Heart left ventricle (tissue), 13 donors: Measurements from ENCODE around the gene IL17REL.

Experiments used
- POLR2A ChIP-seq, 2 donors: fragments of 450-650 bp; IDR thresholded peaks; one replicate each; pipeline ENCODE4 v1.6.1; 2017; ENCODE audit warnings: antibody characterized with exemption in 2 of 2, mild to moderate bottlenecking in 2 of 2, moderate library complexity in 2 of 2
- TF ChIP-seq, protein P1 (sequence below), 12 donors: fragments of 200-600 bp; sonication (generic) in 4 of 12; IDR thresholded peaks; one replicate each; pipeline versions ENCODE4 v1.5.0 to v1.8.0; 2018 to 2022; ENCODE audit warnings: antibody characterized with exemption in 12 of 12, mild to moderate bottlenecking in 5 of 12
- donor health status: ischemic (EF 13 %, LVEDD 7.1; RV severe dilation, severe dysfunction).
- donor health status: DM: no; HTN: yes; CAD: no.
- donor health status: DM: no; HTN: no; CAD: no.
- donor health status: ischemic (EF 25% LVEDD 6.9; RV normal size, moderate dysfunction).
- donor health status: ischemic (EF 25% LVEDD 5.7; RV mildly dilated, moderate dysfunction).
- donor health status: ischemic (EF 35%, LVEDD 5.7; RV mildly dilated, moderate dysfunction).
- donor health status: nonischemic (EF 11% LVEDD 7.7; RV severe dilation, severe dysfunction).
- donor health status: DM: yes; HTN: yes; CAD: no.
- donor health status: PGD.
- donor health status: ischemic (EF 29% LVEDD 5.4; RV normal size, mild dysfunction).
- donor health status: nonischemic (EF 23%, LVEDD 6.1; RV moderate dilation, normal function).

DNA sequence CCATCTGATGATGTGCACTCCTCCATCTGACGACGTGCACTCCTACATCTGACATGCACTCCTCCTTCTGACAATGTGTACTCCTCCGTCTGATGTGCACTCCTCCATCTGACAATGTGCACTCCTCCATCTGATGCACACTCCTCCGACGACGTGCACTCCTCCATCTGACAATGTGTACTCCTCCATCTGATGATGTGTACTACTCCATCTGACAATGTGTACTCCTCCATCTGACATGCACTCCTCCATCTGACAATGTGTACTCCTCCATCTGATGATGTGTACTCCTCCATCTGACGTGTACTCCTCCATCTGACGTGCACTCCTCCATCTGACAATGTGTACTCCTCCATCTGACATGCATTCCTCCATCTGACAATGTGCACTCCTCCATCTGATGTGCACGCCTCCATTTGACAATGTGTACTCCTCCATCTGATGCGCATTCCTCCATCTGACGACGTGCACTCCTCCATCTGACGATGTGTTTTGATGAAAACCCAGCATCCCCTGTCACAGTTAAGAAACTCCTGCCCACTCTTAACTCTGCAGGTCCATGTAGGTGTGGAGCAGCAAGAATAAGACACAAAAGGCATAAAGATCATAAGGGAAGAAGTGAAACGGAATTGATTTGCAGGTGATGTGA lies 9.7 kb upstream of the IL17REL start:
- TF ChIP-seq, protein P1, sequence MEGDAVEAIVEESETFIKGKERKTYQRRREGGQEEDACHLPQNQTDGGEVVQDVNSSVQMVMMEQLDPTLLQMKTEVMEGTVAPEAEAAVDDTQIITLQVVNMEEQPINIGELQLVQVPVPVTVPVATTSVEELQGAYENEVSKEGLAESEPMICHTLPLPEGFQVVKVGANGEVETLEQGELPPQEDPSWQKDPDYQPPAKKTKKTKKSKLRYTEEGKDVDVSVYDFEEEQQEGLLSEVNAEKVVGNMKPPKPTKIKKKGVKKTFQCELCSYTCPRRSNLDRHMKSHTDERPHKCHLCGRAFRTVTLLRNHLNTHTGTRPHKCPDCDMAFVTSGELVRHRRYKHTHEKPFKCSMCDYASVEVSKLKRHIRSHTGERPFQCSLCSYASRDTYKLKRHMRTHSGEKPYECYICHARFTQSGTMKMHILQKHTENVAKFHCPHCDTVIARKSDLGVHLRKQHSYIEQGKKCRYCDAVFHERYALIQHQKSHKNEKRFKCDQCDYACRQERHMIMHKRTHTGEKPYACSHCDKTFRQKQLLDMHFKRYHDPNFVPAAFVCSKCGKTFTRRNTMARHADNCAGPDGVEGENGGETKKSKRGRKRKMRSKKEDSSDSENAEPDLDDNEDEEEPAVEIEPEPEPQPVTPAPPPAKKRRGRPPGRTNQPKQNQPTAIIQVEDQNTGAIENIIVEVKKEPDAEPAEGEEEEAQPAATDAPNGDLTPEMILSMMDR (IDR thresholded peaks at IDR 0.05) = no peak
- no peak for TF ChIP-seq POLR2A (IDR thresholded peaks at IDR 0.05)
